H1 (cell line): ENCODE results near the gene ACAD11. TPM values are rescaled to one million over a fixed set of nuclear protein-coding genes. Genes with fewer than 3 reads are reported as not detected.

ENCODE experiments used
- CTCF ChIA-PET: fragments of 300-600 bp; sonication (Branson Sonifier 250); formaldehyde crosslinking; loops from one replicate; lab custom pipeline; 2021; ENCODE audit not compliant: partially characterized antibody; lab: Charles Lee
- POLR2A ChIA-PET: fragments of 300-600 bp; sonication (Branson Sonifier 250); formaldehyde crosslinking; loops from one replicate; lab custom pipeline; 2021; ENCODE audit warnings: inconsistent platforms; ENCODE audit not compliant: partially characterized antibody; lab: Charles Lee
- DNase-seq, 2 experiments: peaks; one replicate each; pipeline versions ENCODE4 v3.0.0 to v3.0.0-alpha.2; 2010 to 2022; ENCODE audit warnings: low spot score in 2 of 2, low read depth in 1 of 2, mixed read lengths in 1 of 2
- FAIRE-seq: peaks from 2 replicates; lab custom pipeline; 2011; peaks lifted over from hg19 to GRCh38; lab: Jason Lieb, UNC
- H2AFZ ChIP-seq: 2 replicates; pipeline ENCODE4 v1.8.1; 2012; ENCODE audit warnings: low read length, inconsistent platforms
- H2AK5ac ChIP-seq: 2 replicates; pipeline ENCODE4 v1.6.1; 2013; ENCODE audit warnings: low read depth, low read length
- H2BK120ac ChIP-seq: replicated peaks from 2 replicates; pipeline ENCODE3; 2013; ENCODE audit warnings: low read depth, low read length, inconsistent platforms
- H2BK12ac ChIP-seq: 2 replicates; pipeline ENCODE4 v1.6.1; 2013; ENCODE audit warnings: low read depth, low read length
- H2BK15ac ChIP-seq: 2 replicates; pipeline ENCODE4 v1.6.1; 2013; ENCODE audit warnings: low read length
- H2BK20ac ChIP-seq: 2 replicates; pipeline ENCODE4 v1.6.1; 2013; ENCODE audit warnings: low read length
- H2BK5ac ChIP-seq: 2 replicates; pipeline ENCODE4 v1.6.1; 2013; ENCODE audit warnings: low read depth, low read length
- H3K14ac ChIP-seq: 2 replicates; pipeline ENCODE4 v1.6.1; 2013; ENCODE audit warnings: inconsistent platforms; ENCODE audit not compliant: insufficient read length
- H3K18ac ChIP-seq: 2 replicates; pipeline ENCODE4 v1.6.1; 2013; ENCODE audit warnings: low read length; ENCODE audit errors: extremely low read depth
- H3K23ac ChIP-seq: 2 replicates; pipeline ENCODE4 v1.6.1; 2013; ENCODE audit warnings: inconsistent platforms; ENCODE audit not compliant: insufficient read length
- H3K23me2 ChIP-seq: 2 replicates; pipeline ENCODE4 v1.6.1; 2013; ENCODE audit warnings: low read depth, low read length
- H3K27ac ChIP-seq: 2 replicates; pipeline ENCODE4 v1.6.1; 2011; ENCODE audit warnings: low read depth, low read length, inconsistent platforms
- H3K27me3 ChIP-seq, 4 experiments: replicated peaks in 1 of 4; 1 replicate in 1 of 4; 2 replicates in 3 of 4; pipeline versions ENCODE4 v1.6.1 to v1.8.1; 2011 to 2013; ENCODE audit warnings: low read length in 3 of 4, mild to moderate bottlenecking in 3 of 4, inconsistent platforms in 2 of 4, mixed read lengths in 2 of 4, moderate library complexity in 1 of 4; ENCODE audit not compliant: control insufficient read depth in 3 of 4, insufficient read depth in 3 of 4; ENCODE audit errors: extremely low read depth in 1 of 4
- H3K36me3 ChIP-seq, 4 experiments: 2 replicates each; pipeline versions ENCODE4 v1.6.1 to v1.8.1; 2011 to 2013; ENCODE audit warnings: mild to moderate bottlenecking in 4 of 4, low read length in 3 of 4, moderate library complexity in 2 of 4, control low read depth in 1 of 4, inconsistent platforms in 1 of 4; ENCODE audit not compliant: insufficient read depth in 4 of 4, control insufficient read depth in 2 of 4
- H3K4ac ChIP-seq: replicated peaks from 2 replicates; pipeline ENCODE3; 2013; ENCODE audit warnings: low read length, low read depth, mixed read lengths, inconsistent platforms; ENCODE audit not compliant: insufficient read length
- H3K4me1 ChIP-seq, 4 experiments: replicated peaks in 1 of 4; 1 replicate in 1 of 4; 2 replicates in 3 of 4; pipeline versions ENCODE4 v1.6.1 to v1.8.1; 2011 to 2013; ENCODE audit warnings: low read length in 3 of 4, inconsistent platforms in 2 of 4, mixed read lengths in 1 of 4; ENCODE audit not compliant: insufficient read depth in 4 of 4, control insufficient read depth in 3 of 4
- H3K4me2 ChIP-seq, 2 experiments: 2 replicates each; pipeline versions ENCODE4 v1.6.1 to v1.8.1; 2011 to 2013; ENCODE audit warnings: low read depth in 2 of 2, low read length in 2 of 2, control low read depth in 1 of 2, inconsistent platforms in 1 of 2, mild to moderate bottlenecking in 1 of 2; ENCODE audit not compliant: insufficient read depth in 1 of 2
- H3K4me3 ChIP-seq, 4 experiments: fragments of 200-600, 300-600 bp in 1 of 4; sonication (generic), shearing (Covaris generic), sonication (Bioruptor Twin) in 1 of 4; 2 replicates each; pipeline versions ENCODE4 v1.5.1 to v1.8.1; 2011 to 2016; ENCODE audit warnings: low read length in 4 of 4, low read depth in 3 of 4, control low read depth in 2 of 4, inconsistent platforms in 2 of 4, mild to moderate bottlenecking in 2 of 4, mixed read lengths in 1 of 4, moderate library complexity in 1 of 4; ENCODE audit not compliant: insufficient read depth in 2 of 4; ENCODE audit errors: extremely low read depth in 1 of 4
- H3K56ac ChIP-seq: replicated peaks from 2 replicates; pipeline ENCODE3; 2013; ENCODE audit warnings: low read depth, mild to moderate bottlenecking, mixed read lengths, low read length, inconsistent platforms; ENCODE audit not compliant: insufficient read length
- H3K79me1 ChIP-seq: 2 replicates; pipeline ENCODE4 v1.6.1; 2013; ENCODE audit warnings: low read depth, low read length, control low read depth
- H3K79me2 ChIP-seq, 2 experiments: 2 replicates each; pipeline versions ENCODE4 v1.6.1 to v1.8.1; 2012 to 2013; ENCODE audit warnings: low read length in 2 of 2, mild to moderate bottlenecking in 2 of 2, inconsistent platforms in 1 of 2; ENCODE audit not compliant: insufficient read depth in 2 of 2, control insufficient read depth in 1 of 2
- H3K9ac ChIP-seq, 4 experiments: replicated peaks in 1 of 4; 1 replicate in 1 of 4; 2 replicates in 3 of 4; pipeline versions ENCODE4 v1.6.1 to v1.8.1; 2011 to 2013; ENCODE audit warnings: low read depth in 3 of 4, low read length in 3 of 4, control low read depth in 2 of 4, mild to moderate bottlenecking in 2 of 4, moderate library complexity in 2 of 4, inconsistent platforms in 1 of 4; ENCODE audit errors: extremely low read depth in 1 of 4
- H3K9me3 ChIP-seq, 2 experiments: 2 replicates each; pipeline versions ENCODE4 v1.6.1 to v1.8.1; 2012 to 2013; ENCODE audit warnings: mild to moderate bottlenecking in 2 of 2, moderate library complexity in 2 of 2, control low read depth in 1 of 2, inconsistent platforms in 1 of 2, low read depth in 1 of 2, low read length in 1 of 2, mixed read lengths in 1 of 2; ENCODE audit not compliant: insufficient read depth in 2 of 2
- H4K20me1 ChIP-seq, 2 experiments: replicated peaks in 1 of 2; 2 replicates each; pipeline versions ENCODE3 to v1.8.1; 2011 to 2013; ENCODE audit warnings: inconsistent platforms in 2 of 2, low read length in 2 of 2, mild to moderate bottlenecking in 1 of 2; ENCODE audit not compliant: insufficient read depth in 2 of 2, control insufficient read depth in 1 of 2
- H4K5ac ChIP-seq: 2 replicates; pipeline ENCODE4 v1.6.1; 2013; ENCODE audit warnings: low read length, low read depth, mixed read lengths, inconsistent platforms; ENCODE audit not compliant: insufficient read length
- H4K8ac ChIP-seq: 2 replicates; pipeline ENCODE4 v1.8.0; 2013; ENCODE audit warnings: mild to moderate bottlenecking, moderate library complexity, low read length, inconsistent platforms; ENCODE audit not compliant: insufficient read depth; ENCODE audit errors: extremely low read depth
- H4K91ac ChIP-seq: replicated peaks from 2 replicates; pipeline ENCODE3; 2013; ENCODE audit warnings: low read length, mixed read lengths, inconsistent platforms; ENCODE audit not compliant: insufficient read length
- KDM5A ChIP-seq: fragments of 200-600 bp; IDR thresholded peaks from 2 replicates; pipeline ENCODE4 v1.7.1; 2012; ENCODE audit warnings: mild to moderate bottlenecking, low read length, inconsistent platforms, mixed read lengths
- MAFK ChIP-seq: IDR thresholded peaks from 2 replicates; pipeline ENCODE4 v1.6.1; 2012; ENCODE audit warnings: low read depth, mild to moderate bottlenecking, improper control_type of control experiment, low read length
- PHF8 ChIP-seq: fragments of 200-600 bp; sonication (generic); conservative IDR thresholded peaks from 2 replicates; pipeline ENCODE4 v1.7.1; 2012; ENCODE audit warnings: low read depth, mild to moderate bottlenecking, inconsistent platforms, low read length, moderate library complexity
- POLR2A ChIP-seq, 2 experiments: IDR thresholded peaks; 1 replicate in 1 of 2; 2 replicates in 1 of 2; pipeline ENCODE4 v1.6.1; 2011; ENCODE audit warnings: low read depth in 2 of 2, low read length in 2 of 2, mild to moderate bottlenecking in 2 of 2; ENCODE audit errors: control extremely low read depth in 1 of 2
- POU5F1 ChIP-seq: IDR thresholded peaks from 2 replicates; pipeline ENCODE4 v1.6.1; 2011; ENCODE audit warnings: low read depth, mild to moderate bottlenecking, low read length, moderate library complexity
- RAD21 ChIP-seq, 2 experiments: IDR thresholded peaks in 1 of 2; conservative IDR thresholded peaks in 1 of 2; 2 replicates each; pipeline ENCODE4 v1.6.1; 2011; ENCODE audit warnings: low read depth in 2 of 2, low read length in 2 of 2, improper control_type of control experiment in 1 of 2, inconsistent platforms in 1 of 2, mild to moderate bottlenecking in 1 of 2, moderate library complexity in 1 of 2
- SIX5 ChIP-seq: IDR thresholded peaks from 2 replicates; pipeline ENCODE4 v1.6.1; 2011; ENCODE audit warnings: mild to moderate bottlenecking, low read depth, low read length
- TEAD4 ChIP-seq: IDR thresholded peaks from 2 replicates; pipeline ENCODE4 v1.6.1; 2012; ENCODE audit warnings: low read depth, low read length, inconsistent platforms, mixed read lengths
- YY1 ChIP-seq: IDR thresholded peaks from 2 replicates; pipeline ENCODE4 v1.6.1; 2011; ENCODE audit warnings: low read depth, mild to moderate bottlenecking, low read length
- polyA plus RNA-seq, 7 experiments: library from polyadenylated mRNA; depleted of rRNA in 3 of 7; stranded (reverse) in 5 of 7; unstranded in 2 of 7; fragments of >200 nt in 5 of 7; fragments of 200-250 nt in 2 of 7; gene quantifications; 1 replicate in 5 of 7; 2 replicates in 1 of 7; 4 replicates in 1 of 7; pipeline versions ENCODE4 v1.2.1 to v1.2.3, GENCODE V29; 2011 to 2013; ENCODE audit warnings: missing spikeins in 2 of 7, mixed read lengths in 2 of 7
- total RNA-seq: library from RNA; stranded (reverse); fragmentation: NEBNext Ultra II Directional; extraction: Animal tissue kit (Norgen Biotek cat#: 25700); gene quantifications from 2 replicates; pipeline ENCODE4 v1.2.1, GENCODE V29; 2021

Gene ACAD11
- total and polyA plus RNA-seq, 2 of the 8 experiments (the other 6 are each of a cell fraction or from before 2014, with no cell fraction given): 5.5 to 11.0 TPM

GRCh38 chr3:132675408-132675807, 15.8 kb upstream of the ACAD11 start:
- Histone ChIP-seq H4K91ac (no peak overlapping the region), H3K4me1 (no peaks in the 10 kb centered on the region), H4K8ac (no peak overlapping the region), H2BK15ac (no peak overlapping the region), H3K79me1 (no peaks in the 10 kb centered on the region), H3K4me3 (no peak overlapping the region), H3K27me3 (no peaks in the 10 kb centered on the region), H4K20me1 (no peaks in the 10 kb centered on the region), H3K79me2 (no peaks in the 10 kb centered on the region), H2AFZ (no peak overlapping the region), H2AK5ac (no peak overlapping the region), H3K18ac (no peak overlapping the region), H3K36me3 (peaks cover 0 to 68% (median 13%) of the 10 kb centered on the region in 4 experiments; a peak in 6 of 8 replicates)
- CTCF ChIA-PET: interaction anchor here (1.7 kb wide), 1 partner anchor 14 kb away, joined by 3 read pairs; no protein-coding TSS in a partner anchor
- no peak for FAIRE-seq
- no peak for TF ChIP-seq RAD21 (IDR thresholded peaks at IDR 0.05 in 1 of 2, conservative IDR thresholded peaks at IDR 0.05 in 1 of 2; ENCODE audit: low read depth in 2 of 2, low read length in 2 of 2)
- TF ChIP-seq TEAD4: no peak
- no peak for TF ChIP-seq SIX5
- TF ChIP-seq MAFK: no peak
- no peak for TF ChIP-seq YY1
- TF ChIP-seq POLR2A (IDR thresholded peaks at IDR 0.05; ENCODE audit: control extremely low read depth in 1 of 2, low read depth in 2 of 2, low read length in 2 of 2): no peak
- TF ChIP-seq PHF8: no peak
- TF ChIP-seq KDM5A: no peak
- no peak for TF ChIP-seq POU5F1
- TF ChIP-seq, all 59 proteins: peak for 0
- Histone ChIP-seq H3K27ac (no peak overlapping the region), H3K23me2 (no peaks in the 10 kb centered on the region), H2BK20ac (no peak overlapping the region), H2BK5ac (no peak overlapping the region), H3K4ac (no peak overlapping the region), H3K56ac (no peak overlapping the region), H2BK12ac (no peak overlapping the region), H2BK120ac (no peak overlapping the region), H3K9me3 (no peaks in the 10 kb centered on the region), H3K23ac (no peak overlapping the region), H3K14ac (no peak overlapping the region), H3K4me2 (no peak overlapping the region), H4K5ac (no peak overlapping the region), H3K9ac (no peak overlapping the region)
- POLR2A ChIA-PET: no interaction called here
- no peak for DNase-seq
